Measurements from ENCODE around the gene ATP1A1.
A peak's percentile ranks its signal among the peaks of the same experiment; 100 is the strongest.

ATP1A1 gene

GRCh38 chr1:116417678-116418077 is 44.6 kb downstream of the ATP1A1 start:
- H3K4me3 ChIP-seq (ENCODE audit: low read depth, low read length), result peak overlapping the region; percentile 96
- no peak for TF ChIP-seq CTCF (IDR thresholded peaks at IDR 0.05; ENCODE audit: borderline replicate concordance, insufficient read depth, low read depth, low read length)

GRCh38 chr1:116418091-116418830 is 45.2 kb downstream of the ATP1A1 start:
- TF ChIP-seq CTCF (IDR thresholded peaks at IDR 0.05; ENCODE audit: borderline replicate concordance, insufficient read depth, low read depth, low read length), result no peak
- H3K4me3 ChIP-seq (ENCODE audit: low read depth, low read length), result peak overlapping the region; percentile 96

- no peak for TF ChIP-seq CTCF (IDR thresholded peaks at IDR 0.05; ENCODE audit: borderline replicate concordance, insufficient read depth, low read depth, low read length)
- no peak overlapping the region for H3K4me3 ChIP-seq (ENCODE audit: low read depth, low read length)
These were observed 47.6 kb downstream of the ATP1A1 start for GRCh38 chr1:116420417-116421200.

GRCh38 chr1:116424438-116424837 is 51.4 kb downstream of the ATP1A1 start:
- no peak for TF ChIP-seq CTCF (IDR thresholded peaks at IDR 0.05; ENCODE audit: borderline replicate concordance, insufficient read depth, low read depth, low read length)
- H3K4me3 ChIP-seq (ENCODE audit: low read depth, low read length), result no peak overlapping the region

- no peak for TF ChIP-seq CTCF (IDR thresholded peaks at IDR 0.05; ENCODE audit: borderline replicate concordance, insufficient read depth, low read depth, low read length)
- H3K4me3 ChIP-seq (ENCODE audit: low read depth, low read length), result no peak overlapping the region
These were observed 51.8 kb downstream of the ATP1A1 start for GRCh38 chr1:116424863-116425262.

GRCh38 chr1:116425987-116426386 is 52.9 kb downstream of the ATP1A1 start:
- H3K4me3 ChIP-seq (ENCODE audit: low read depth, low read length), result no peak overlapping the region
- TF ChIP-seq CTCF (IDR thresholded peaks at IDR 0.05; ENCODE audit: borderline replicate concordance, insufficient read depth, low read depth, low read length), result no peak

- no peak for TF ChIP-seq CTCF (IDR thresholded peaks at IDR 0.05; ENCODE audit: borderline replicate concordance, insufficient read depth, low read depth, low read length)
- H3K4me3 ChIP-seq (ENCODE audit: low read depth, low read length), result no peak overlapping the region
These were observed 53.4 kb downstream of the ATP1A1 start for GRCh38 chr1:116426401-116426800.
